HG03064 (cell line): ENCODE measurements around the gene UTF1.
"Not testable (repeated sequence)": the region's sequence is repeated elsewhere in the genome, so short reads cannot be mapped to it uniquely, and the experiment has no call there.

Experiments used
- ATAC-seq: cut with Tn5 transposase; IDR thresholded peaks from one replicate; pipeline ENCODE4 v1.9.1; 2021; ENCODE audit warnings: low read depth; ENCODE audit not compliant: unreplicated experiment

The UTF1 gene

DNA sequence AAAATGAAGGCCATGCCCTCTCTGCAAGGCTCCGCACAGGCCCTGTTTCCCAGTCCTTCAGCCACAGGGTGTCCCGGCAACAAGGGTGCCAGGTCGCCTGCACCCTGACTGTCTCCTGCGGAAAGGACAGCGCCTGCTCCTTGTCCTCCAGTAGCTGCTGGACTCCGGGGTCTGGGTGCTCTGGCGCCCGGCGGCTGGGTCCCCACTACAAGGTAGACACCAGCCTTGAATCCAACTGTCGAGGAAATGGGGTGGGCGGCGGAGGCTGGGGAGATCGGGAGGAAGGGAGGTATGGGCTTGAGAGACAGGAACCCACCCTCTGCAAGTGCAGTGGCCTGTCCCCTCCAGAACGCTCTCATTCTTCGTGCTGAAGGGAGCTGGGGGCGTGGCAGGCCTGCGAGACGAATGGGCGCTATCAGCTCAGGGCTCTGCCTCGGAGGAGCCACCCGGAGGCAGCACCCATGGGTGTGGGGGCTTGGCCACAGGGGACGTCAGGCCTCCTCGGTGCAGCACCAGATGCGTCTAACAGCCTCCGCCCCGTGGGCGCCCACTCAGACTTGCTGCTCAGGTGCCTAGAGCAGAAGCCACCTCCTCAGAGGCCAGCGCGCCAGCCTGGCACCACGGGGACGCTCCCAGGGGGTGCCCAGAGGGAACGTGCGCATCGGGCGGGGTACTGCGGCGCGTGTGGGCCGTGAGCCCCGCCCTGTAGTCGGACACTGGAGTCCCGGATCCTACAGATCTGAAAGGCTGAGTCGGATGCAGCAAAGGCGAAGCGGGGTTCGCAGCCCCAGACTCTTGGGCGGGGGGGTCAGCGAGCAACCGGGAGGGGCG, 31.1 kb downstream of the UTF1 start:
- peak; percentile 45 for ATAC-seq

DNA sequence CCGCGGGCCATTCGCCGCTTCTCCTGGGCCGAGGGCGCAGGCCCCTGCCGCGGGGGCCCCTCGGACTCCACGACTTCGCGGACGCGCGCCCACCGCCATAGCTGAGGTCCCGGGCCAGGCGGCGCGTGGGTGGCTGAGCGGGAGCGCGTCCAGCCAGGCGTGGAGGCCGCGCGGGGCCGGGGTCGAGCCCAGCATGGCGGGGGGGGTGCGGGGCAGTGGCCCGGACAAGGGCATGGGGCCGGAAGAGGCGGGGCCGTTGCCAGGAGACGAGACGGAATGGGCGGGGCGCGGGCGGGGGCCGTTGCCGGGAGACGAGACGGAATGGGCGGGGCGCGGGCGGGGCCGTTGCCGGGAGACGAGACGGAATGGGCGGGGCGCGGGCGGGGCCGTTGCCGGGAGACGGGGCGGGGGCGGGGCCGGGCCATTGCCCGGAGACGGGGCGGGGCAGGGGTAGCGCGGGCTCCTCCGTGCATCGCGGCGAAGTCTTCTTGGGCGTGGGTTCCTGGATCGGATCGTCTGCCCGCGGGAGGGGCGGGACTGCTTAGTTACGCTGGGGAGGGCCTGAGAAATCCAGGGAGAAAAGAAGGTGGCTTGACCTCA, 31.8 kb downstream of the UTF1 start:
- ATAC-seq: peak; percentile 46

DNA sequence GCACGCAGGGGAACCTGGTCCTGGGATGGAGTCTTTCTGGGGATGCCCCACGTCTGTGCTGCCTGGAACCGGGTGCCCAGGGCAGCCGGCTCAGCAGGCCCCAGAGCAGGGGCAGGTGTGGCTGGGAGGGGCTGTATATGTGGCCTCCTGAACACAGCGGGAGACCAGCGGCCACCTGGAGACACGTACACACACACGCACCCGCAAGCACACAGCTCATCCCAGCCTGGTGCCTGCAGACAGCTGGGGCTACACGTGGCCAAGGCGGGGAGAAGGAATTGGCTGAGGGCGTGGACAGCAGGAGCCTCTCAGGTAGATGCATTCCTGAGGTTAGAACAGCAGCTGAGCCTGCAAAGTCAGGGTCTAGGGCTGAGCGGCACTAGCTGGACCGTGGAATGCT, 32.7 kb downstream of the UTF1 start:
- no peak for ATAC-seq

DNA sequence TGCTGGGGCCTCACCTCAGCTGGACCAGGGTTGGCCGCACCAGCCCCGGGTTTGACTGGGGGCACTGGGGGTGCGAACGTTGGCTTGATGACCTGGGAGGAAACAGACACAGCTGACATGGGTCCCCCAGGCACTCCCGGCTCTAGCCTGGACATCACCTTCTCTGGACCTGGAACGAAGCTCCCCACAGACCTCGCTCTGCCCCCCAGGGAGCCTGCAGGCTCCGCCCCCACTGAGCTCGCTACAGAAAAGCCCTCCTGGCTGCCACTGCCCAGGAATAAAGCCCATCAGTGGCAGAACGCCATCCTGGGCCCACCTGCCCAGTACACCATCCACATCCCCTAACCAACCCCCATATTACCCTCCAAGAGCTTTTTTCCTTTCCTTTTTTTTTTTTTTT, 33.7 kb downstream of the UTF1 start:
- no peak for ATAC-seq

DNA sequence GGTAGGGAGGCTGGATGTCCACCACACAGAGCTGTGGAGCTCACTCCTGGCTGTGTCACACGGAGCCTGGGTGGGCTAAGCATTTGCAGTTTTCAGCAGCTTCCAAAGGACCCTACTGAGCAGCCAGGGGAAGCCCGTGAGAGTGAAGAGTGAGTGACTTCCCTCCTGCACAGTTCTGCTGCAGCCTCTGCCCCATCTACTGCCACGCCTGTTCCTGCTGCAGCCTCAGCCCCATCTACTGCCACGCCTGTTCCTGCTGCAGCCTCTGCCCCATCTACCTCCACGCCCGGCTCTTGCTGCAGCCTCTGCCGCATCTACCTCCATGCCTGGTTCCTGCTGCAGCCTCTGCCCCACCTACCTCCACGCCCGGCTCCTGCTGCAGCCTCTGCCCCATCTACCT, 34.4 kb downstream of the UTF1 start:
- ATAC-seq: no peak

DNA sequence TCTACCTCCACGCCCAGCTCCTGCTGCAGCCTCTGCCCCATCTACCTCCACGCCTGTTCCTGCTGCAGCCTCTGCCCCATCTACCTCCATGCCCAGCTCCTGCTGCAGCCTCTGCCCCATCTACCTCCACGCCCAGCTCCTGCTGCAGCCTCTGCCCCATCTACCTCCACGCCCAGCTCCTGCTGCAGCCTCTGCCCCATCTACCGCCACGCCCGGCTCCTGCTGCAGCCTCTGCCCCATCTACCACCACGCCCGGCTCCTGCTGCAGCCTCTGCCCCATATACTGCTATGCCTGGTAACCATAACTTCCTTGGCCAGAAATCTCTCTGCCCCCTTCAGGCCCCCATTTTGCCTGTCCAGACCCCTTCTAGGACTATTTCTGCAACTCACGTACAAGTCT, 35.0 kb downstream of the UTF1 start:
- not testable (repeated sequence) for ATAC-seq

DNA sequence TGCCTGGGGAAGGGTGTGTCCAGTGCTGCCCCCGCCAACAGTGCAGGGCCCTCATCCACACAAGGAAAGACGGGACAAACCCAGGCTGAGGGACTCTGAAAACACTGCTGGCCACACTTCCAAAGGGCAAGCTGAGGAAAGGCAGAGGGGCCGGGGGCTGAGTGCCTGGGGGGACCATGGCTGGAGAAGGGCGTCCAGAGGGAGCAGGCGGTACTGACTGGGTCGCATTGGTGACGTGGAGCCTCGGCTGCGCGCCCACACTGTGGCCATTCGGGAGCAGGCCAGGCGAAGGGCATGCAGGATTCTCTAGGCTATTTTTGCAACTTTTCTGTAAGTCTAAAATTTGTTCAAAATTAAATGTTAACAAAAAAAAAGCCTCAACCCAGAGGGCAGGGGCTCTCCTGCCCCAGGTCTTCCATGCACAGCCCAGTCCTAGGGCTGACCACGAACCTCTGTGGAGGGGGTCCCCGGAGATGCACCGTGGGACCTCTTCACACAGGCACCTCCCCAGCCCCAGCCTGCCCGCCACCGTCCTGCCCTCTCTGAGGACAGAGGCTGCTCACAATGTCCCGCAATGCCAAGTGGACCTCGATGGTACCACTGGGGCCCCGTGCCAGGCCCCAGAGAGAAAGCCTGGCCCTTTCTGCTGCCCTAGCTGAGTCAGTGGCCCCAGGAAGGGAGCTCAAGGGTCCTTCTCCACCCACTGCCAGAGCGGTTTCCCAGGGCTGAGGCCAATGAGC, 36.2 kb downstream of the UTF1 start:
- no peak for ATAC-seq

DNA sequence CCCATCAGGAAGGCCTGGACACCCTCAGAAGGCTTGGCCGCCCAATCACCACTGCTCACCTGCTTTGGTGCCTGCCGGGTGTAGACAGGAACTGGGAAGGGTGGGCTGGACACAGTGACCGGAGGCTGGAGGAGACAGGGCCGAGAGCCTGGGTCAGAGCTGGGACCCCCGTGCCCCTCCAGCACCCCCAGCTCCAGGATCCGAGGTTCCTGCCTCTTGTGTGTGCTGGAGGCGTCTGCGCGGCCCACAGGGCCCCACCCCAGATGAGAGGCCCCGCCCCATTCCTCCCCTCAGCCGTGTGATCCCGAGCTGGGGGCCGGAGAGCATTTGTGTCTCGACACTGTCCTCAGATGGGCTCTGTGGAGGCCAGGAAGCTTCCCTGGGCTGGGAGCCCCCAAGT, 37.3 kb downstream of the UTF1 start:
- ATAC-seq: no peak

DNA sequence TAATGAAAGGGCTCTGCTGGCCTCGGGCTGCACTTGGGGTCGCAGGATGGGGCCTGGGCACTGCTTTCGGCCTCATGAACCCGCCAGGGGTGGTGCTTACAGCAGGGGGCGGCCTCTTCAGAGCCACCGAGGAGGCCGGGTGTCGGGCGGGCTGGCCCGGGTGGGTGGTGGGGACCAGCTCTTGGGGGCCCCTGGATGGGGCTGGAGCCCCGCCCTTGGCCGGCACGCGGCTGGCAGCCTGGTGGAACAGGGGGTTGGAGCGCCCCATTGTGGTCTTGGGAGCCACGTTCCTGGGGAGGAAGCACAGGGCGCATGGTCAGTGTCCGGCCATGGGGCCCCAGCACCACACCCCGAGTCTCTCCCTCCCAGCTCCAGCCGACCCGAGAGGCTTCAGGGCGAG, 37.8 kb downstream of the UTF1 start:
- ATAC-seq: no peak

DNA sequence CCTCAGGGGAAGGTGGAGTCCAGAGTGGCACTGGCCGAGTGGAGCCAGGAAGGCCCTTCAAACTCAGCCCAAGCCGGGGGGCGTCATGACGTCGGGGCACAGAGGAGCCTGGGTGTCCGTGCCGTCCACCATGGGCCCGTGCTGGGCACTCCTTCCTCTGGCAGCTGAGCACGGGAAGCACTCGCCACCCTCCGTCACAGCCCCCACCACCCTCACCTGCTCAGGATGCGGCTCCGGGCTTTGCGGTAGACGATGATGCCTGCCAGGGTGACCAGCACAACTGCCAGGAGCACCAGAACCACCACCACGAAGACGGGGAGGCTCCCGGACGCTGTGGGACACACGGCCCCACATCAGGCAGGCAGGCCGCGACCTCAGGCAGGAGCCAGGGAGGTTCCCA, 38.5 kb downstream of the UTF1 start:
- ATAC-seq: no peak

DNA sequence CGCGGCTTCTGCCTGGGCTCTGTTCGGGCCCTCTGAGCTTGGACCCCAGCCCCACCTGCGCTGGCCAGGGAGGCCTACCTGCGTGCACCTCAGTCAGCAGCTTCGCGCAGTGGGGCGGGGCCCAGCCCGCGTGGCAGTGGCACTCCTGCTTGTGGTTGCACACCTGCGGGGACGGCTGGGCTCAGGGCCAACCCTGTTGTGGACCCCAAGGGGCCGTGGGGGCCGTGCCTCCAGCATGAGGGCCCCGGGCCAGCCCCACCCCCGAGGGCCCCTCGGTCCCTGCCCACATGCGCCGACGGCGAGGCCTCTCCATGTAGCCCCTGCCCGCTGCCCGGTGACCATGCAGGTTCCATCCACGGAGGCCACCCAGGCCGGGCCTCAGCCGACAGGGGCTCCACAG, 39.4 kb downstream of the UTF1 start:
- no peak for ATAC-seq

DNA sequence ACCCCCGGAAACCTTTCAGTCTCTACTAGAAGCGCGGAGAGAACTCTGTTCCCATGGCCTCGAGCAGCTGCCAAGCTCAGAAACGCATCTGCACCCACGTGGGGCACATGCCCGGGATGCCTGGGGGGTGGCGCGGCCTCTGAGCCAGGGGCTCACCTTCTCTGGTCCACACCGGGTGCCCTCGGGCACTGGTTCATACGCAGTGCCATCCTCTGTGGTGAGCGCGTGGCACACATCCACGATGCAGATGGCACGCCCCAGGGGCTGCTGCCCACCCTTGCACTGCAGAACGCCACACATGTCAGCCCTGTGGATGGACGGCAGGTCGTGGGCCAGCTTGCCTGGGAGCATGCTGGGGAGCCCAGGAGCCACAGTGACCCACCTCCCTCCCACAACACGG, 40.2 kb downstream of the UTF1 start:
- no peak for ATAC-seq

DNA sequence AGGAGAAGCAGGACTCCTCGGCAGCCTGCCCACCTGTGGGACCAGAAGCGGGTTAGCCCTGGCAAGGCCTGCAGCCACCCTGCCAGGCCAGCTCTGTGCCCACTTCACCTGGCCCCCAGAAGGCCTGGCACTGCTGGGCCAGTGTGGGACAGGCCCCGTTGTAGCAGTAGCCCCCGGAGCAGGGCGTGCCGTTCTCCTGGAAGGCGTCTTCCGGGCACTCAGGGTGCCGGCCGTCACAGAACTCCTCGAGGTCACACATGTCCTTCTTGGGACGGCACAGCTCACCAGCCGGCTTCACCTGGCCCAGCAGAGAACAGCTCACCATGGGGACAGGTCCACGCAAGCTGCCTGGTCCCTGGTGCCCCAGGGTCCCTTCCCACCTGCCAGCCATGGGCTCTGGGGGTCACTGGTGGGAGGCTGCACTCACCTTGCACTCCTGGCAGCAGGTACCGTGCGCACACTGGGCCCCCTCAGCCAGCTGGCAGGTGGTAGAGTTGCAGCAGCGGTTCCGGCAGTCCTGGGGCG, 40.8 kb downstream of the UTF1 start:
- no peak for ATAC-seq

DNA sequence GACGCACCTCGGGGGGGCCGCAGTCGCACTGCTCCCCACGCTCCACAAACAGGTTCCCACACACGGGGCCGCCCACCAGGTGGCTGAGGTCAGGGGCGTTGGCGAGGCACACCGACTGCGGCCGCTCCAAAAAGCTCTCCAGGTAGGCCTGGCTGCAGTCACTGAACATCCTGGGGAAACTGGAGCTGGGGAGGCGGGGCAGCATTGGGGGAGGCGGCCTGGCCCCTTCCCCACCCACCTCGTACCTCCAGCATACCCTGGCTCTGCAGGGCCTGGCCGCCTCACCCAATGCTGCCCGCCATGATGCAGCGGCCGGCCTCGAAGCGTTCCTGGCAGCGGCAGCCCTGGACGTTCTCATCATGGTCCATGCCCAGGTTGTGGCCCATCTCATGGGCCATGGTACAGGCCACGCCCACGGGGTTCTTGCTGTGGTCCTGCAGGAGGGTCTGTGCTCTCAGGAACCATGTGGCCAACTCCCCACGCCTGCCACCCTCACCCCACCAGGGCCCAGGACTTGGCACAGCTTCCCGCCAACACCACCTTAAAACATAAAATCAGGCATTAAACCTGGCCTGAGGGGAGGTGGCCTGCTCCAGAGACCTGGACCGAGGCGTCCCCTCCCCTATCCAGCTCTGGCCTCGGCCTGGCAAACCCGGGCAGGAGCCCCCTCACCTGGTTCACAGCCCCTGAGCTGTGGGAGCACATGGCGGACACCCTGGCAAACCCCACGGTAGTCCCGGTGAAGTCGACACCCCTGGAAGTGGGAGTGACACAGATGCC, 41.7 kb downstream of the UTF1 start:
- ATAC-seq: no peak

DNA sequence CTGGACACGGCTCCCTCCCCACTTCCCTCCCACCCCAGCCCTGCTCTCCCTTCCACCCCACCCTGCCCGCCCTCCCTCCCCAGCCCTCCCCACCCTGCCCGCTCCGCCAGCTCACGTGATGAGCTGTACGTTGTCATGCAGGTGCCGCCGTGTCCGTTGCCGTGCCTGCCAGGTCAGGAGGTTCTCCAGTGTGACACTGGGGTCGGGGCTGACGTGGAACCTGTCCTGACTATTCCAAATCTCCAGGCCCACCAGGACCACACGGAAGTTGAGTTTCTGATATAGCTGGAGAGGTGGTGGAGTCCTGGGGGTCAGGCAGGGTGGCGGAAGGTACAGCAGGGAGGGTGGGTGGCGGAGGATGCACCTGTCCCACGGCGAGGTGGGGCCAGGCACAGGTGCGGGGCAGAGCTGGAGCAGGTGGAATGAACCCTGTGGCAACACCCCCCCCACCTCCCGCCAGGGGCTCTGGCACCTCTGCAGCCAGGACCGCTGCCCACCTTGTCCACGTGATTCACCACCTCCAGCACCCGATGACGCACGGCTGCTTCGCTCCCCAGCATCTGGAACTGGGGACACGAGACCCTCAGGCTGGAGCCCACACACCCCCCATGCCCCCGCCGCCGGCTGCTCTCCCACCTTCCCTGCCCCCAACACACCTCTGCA, 42.4 kb downstream of the UTF1 start:
- no peak for ATAC-seq

DNA sequence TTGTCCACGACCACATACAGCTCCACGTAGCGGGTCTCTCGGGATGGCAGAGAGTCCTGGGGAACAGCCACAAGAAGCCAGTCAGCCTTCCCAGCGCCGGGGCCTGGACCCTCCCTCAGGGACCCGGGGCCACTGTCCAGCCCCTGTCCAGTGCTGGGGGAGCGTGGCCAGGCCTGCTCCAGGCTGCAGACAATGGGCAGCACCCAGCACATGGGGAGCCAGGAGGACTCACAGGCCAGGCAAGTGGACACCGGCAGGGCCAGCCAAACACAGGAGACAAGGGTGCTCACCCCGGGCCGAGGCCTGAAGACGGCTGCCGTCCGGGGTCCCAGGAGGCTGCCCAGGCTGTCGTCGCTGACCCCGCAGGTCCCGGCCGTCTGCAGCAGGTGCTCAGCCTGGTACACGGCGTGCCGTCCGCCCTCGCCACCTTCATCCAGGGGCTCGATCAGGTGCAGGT, 43.0 kb downstream of the UTF1 start:
- no peak for ATAC-seq

DNA sequence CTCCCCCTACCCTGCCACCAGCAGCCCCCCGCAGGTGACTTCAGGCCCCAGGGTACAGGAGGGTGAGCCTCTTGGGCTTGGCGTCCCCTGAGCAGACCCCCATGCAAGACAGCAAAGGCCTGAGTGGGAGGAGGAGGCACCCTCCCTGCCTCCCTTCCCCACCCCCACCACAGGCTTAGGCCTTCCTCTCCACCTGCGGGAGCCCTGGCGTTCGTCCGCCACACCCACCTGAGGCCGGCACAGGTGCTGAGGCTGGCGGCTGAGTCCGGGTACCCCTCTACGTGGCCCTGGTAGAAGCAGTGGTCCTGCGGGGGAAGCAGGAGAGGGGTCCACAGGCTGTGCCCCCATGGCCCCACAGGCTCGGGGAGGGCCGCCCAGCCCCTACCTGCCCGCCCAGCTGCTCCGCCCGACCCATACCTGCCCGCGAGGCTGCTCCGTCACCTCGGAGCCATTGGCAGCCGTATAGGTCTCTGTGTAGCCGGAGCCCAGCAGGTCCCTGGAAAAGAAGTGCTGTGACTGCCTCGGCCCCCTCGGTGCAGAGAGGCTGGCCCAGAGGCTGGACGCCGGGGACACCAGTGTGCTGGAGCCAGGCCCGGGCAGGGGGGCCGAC, 43.6 kb downstream of the UTF1 start:
- no peak for ATAC-seq

DNA sequence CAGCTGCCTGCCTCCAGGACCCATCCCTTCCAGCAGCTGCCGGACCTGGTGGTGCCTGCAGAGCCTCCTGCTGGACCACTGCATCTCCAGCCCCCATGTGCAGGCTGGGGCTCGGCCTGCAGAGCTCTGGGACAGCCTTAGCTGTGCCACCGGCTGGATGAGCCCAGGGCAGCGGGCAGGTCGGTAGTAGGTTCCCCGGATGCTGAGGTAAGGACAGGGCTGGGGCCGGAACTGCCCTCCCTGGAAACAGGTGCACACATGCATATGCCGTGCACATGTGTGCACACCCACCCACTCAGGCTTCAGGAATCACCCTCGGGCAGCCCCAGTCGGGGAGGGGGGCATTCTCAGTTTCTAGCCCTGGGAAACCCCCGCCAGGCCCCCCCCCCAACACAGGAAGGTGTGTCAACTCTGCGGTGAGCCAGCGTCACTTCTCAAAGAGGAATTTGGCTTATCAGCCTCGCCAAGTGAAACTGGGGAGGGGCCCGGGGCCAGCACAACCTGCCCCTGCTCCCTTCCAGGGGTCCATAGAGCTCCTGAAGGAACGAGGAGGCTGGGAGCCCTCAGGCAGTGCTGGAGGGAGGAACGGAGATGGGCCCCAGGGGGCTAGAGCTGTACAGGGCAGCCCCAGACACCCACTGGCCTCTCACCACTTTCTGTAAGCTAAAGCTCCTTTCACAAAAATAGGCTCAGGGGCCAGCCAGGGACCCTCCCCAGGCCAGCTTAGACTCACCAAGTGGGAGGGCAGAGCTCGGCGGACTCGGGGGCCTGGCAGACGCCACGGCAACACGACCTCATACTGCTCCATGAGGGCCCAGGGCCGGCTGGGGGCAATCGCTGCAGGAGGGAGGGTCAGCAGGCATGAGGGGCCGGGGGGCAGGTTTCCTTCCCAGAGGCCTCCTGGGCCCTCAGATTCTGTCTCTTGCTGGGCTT, 45.0 kb downstream of the UTF1 start:
- peak; percentile 42 for ATAC-seq

DNA sequence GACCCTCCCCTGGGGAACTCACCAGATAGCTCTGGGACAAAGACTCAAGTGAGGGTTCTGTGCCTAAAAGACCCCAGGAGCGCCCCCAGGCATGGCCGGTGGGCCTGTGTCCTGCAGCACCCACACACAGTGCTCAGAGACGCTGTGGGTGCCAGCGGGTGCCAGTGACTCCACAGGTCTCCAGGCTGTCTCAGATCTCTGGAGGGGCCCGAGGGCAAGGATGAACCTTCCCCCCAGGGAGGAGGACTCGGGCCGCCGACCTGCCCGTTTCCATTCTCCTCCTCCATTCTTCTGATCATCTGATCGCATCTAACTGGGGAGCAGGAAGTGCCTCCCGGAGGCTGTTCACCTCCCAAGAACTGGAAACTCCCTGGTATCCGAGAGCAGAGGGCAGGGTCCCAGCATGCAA, 45.7 kb downstream of the UTF1 start:
- ATAC-seq: peak; percentile 30
